Activated B cell treated with CpG ODN at 0.5 μM for 24 hours (primary cell): ENCODE measurements around the gene METTL16. TPM values are rescaled to one million over a fixed set of nuclear protein-coding genes. Genes with fewer than 3 reads are reported as not detected.

Experiments used
- ATAC-seq: fragments of 200-7000 bp; cut with Tn5 transposase; one replicate; pipeline ENCODE4 v1.10.0; 2021; ENCODE audit warnings: low read depth, mild to moderate bottlenecking, moderate library complexity
- CTCF ChIA-PET: fragments of 350-600 bp; sonication (Branson Sonifier 250); formaldehyde crosslinking; loops from one replicate; lab custom pipeline; 2021; ENCODE audit warnings: antibody characterized with exemption; lab: Charles Lee
- POLR2A ChIA-PET: fragments of 350-600 bp; sonication (Branson Sonifier 250); formaldehyde crosslinking; loops from one replicate; lab custom pipeline; 2021; ENCODE audit warnings: antibody characterized with exemption; lab: Charles Lee
- DNase-seq: peaks from one replicate; pipeline ENCODE4 v3.0.0; 2022
- H3K27ac Mint-ChIP-seq: one replicate; pipeline ENCODE4 v1.8.0; 2020; ENCODE audit warnings: mixed read lengths
- H3K27me3 Mint-ChIP-seq: one replicate; pipeline ENCODE4 v1.8.0; 2021; ENCODE audit warnings: mixed read lengths
- H3K36me3 Mint-ChIP-seq: one replicate; pipeline ENCODE4 v1.8.0; 2021; ENCODE audit warnings: low read depth, mixed read lengths
- H3K4me1 Mint-ChIP-seq: one replicate; pipeline ENCODE4 v1.8.0; 2021; ENCODE audit warnings: mixed read lengths
- H3K4me3 Mint-ChIP-seq: one replicate; pipeline ENCODE4 v1.8.0; 2020; ENCODE audit warnings: mild to moderate bottlenecking, mixed read lengths
- H3K9me3 Mint-ChIP-seq: one replicate; pipeline ENCODE4 v1.8.0; 2020; ENCODE audit warnings: mixed read lengths
- intact Hi-C: fragments of 100-400 bp; cut with micrococcal nuclease; formaldehyde crosslinking; loops from one replicate; pipeline ENCODE4 v1.15.1; 2024
- total RNA-seq: library from RNA; stranded (reverse); gene quantifications from 2 replicates; pipeline ENCODE4 v1.2.3, GENCODE V29; 2022
- TF ChIP-seq, protein P1 (sequence below): fragments of 200-600 bp; IDR thresholded peaks from one replicate; pipeline ENCODE4 v1.8.0; 2022; ENCODE audit warnings: antibody characterized with exemption, mild to moderate bottlenecking

The METTL16 gene
- total RNA-seq, 1 donor from 2014 or later: 57.2 TPM

DNA sequence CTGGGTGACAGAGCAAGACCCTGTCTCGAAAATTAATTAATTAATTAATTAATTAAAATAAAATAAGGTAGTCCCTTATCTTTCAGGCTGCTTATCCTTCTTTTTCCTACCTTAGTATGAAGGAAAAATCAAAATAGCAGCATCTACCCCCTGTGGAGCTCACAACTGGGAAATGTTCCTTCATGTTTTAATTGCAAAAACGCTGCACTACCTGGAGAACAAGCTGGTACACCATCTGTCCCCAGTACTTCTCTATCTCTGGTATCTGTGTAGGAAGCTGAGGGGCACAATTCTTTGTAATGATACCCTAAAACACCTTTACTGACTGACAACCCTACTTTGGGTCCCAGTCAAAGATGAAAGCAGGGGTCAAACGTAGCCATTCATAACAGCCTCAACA lies 55.7 kb downstream of the METTL16 start:
- no peak overlapping the region for H3K4me3 Mint-ChIP-seq

DNA sequence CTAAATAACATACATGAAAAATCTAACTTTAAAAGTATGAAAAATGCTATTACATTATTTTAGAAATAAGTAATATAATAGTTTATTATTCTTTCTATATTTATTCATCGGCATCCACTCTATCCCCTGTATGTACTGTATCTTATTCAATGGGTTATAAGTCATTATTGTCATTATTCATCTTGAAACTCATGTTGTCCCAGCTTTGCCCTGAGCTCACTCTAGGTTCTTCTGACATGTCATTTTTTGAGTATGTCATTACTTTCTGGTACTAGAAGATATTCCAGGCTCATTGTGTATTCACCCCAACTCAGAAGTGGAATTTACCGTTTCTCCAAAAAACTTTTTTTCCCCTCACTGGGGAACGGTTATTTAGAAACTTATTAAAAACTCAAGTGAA lies 57.8 kb downstream of the METTL16 start:
- no peak overlapping the region for H3K27ac Mint-ChIP-seq
- peaks cover 5% of the 10 kb centered on the region for H3K4me1 Mint-ChIP-seq
- ChIA-PET CTCF (no interaction called here), POLR2A (no interaction called here)
- intact Hi-C loops: no loop called here
- H3K36me3 Mint-ChIP-seq: peaks cover 52% of the 10 kb centered on the region
- no peak for DNase-seq
- H3K27me3 Mint-ChIP-seq: no peaks in the 10 kb centered on the region
- no peak for ATAC-seq
- no peak overlapping the region for H3K4me3 Mint-ChIP-seq
- no peaks in the 10 kb centered on the region for H3K9me3 Mint-ChIP-seq
- TF ChIP-seq, protein P1, sequence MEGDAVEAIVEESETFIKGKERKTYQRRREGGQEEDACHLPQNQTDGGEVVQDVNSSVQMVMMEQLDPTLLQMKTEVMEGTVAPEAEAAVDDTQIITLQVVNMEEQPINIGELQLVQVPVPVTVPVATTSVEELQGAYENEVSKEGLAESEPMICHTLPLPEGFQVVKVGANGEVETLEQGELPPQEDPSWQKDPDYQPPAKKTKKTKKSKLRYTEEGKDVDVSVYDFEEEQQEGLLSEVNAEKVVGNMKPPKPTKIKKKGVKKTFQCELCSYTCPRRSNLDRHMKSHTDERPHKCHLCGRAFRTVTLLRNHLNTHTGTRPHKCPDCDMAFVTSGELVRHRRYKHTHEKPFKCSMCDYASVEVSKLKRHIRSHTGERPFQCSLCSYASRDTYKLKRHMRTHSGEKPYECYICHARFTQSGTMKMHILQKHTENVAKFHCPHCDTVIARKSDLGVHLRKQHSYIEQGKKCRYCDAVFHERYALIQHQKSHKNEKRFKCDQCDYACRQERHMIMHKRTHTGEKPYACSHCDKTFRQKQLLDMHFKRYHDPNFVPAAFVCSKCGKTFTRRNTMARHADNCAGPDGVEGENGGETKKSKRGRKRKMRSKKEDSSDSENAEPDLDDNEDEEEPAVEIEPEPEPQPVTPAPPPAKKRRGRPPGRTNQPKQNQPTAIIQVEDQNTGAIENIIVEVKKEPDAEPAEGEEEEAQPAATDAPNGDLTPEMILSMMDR: no peak

More for the DNA sequence above, 55.7 kb downstream of the METTL16 start:
- Mint-ChIP-seq H3K4me1 (peaks cover 5% of the 10 kb centered on the region), H3K9me3 (no peaks in the 10 kb centered on the region), H3K27me3 (no peaks in the 10 kb centered on the region), H3K36me3 (peaks cover 57% of the 10 kb centered on the region), H3K27ac (no peak overlapping the region)
- CTCF ChIA-PET: interaction anchor here (1.3 to 1.7 kb wide), 2 partner anchors 40 to 74 kb away, joined by 4 to 5 read pairs; no protein-coding TSS in a partner anchor
- ATAC-seq (no peak), DNase-seq (no peak)
- TF ChIP-seq, protein P1: no peak
- POLR2A ChIA-PET: no interaction called here
- intact Hi-C loops: no loop called here

DNA sequence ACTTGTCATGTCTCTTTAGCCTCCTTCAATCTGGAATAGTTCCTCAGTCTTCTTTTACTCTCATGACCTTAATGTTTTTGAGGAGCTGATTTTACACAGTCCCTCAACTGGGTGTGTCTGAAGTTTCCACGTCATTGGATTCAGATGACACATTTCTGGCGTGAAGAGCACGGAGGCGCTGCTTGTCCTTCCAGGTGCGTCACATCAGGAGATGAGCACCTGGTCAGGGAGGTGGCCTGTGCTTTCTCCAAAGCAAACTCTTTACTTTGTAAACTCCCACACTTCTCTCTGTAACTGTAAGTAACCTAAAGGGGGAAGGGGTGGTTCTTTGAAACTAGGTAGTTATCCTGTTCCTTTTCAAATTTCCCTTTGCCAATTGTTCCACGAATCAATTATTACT lies 58.4 kb downstream of the METTL16 start:
- intact Hi-C loops: no loop called here
- no peak for DNase-seq
- no peak overlapping the region for H3K27ac Mint-ChIP-seq
- no peak for ATAC-seq
- TF ChIP-seq, protein P1: no peak
- H3K4me1 Mint-ChIP-seq: peaks cover 5% of the 10 kb centered on the region
- ChIA-PET CTCF (no interaction called here), POLR2A (no interaction called here)
- H3K36me3 Mint-ChIP-seq: peaks cover 48% of the 10 kb centered on the region
- H3K4me3 Mint-ChIP-seq: no peak overlapping the region
- H3K27me3 Mint-ChIP-seq: no peaks in the 10 kb centered on the region
- H3K9me3 Mint-ChIP-seq: no peaks in the 10 kb centered on the region

DNA sequence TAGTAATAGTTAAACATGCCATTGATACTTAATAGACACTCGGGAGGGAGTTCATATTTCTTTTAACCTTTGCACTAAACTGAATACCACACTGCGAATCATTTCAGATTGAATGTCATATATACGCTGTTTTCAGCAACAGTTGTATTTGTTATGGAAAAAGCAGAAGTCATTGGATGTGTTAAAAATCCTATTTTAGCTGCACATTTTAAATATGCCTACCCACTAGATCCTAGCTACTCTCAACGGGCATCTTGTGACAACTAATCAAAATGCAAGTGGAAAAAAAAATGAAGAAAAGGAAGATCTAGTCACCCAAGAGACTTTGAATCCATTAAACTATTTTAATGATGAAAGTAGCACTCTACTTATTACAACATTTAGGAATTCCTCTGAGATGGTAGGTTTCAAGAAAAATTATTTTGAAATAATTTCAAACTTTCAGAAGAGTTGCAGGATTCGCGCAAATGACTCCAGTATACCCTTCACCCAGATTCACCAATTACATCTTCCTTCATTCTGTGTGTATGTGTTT lies 59.4 kb downstream of the METTL16 start:
- peaks cover 42% of the 10 kb centered on the region for H3K36me3 Mint-ChIP-seq
- no peaks in the 10 kb centered on the region for H3K9me3 Mint-ChIP-seq
- TF ChIP-seq, protein P1: no peak
- intact Hi-C loops: no loop called here
- DNase-seq (no peak), ATAC-seq (no peak)
- no peak overlapping the region for H3K4me3 Mint-ChIP-seq
- no peak overlapping the region for H3K27ac Mint-ChIP-seq
- no peaks in the 10 kb centered on the region for H3K27me3 Mint-ChIP-seq
- peaks cover 5% of the 10 kb centered on the region for H3K4me1 Mint-ChIP-seq
- CTCF ChIA-PET: no interaction called here
- POLR2A ChIA-PET: no interaction called here

DNA sequence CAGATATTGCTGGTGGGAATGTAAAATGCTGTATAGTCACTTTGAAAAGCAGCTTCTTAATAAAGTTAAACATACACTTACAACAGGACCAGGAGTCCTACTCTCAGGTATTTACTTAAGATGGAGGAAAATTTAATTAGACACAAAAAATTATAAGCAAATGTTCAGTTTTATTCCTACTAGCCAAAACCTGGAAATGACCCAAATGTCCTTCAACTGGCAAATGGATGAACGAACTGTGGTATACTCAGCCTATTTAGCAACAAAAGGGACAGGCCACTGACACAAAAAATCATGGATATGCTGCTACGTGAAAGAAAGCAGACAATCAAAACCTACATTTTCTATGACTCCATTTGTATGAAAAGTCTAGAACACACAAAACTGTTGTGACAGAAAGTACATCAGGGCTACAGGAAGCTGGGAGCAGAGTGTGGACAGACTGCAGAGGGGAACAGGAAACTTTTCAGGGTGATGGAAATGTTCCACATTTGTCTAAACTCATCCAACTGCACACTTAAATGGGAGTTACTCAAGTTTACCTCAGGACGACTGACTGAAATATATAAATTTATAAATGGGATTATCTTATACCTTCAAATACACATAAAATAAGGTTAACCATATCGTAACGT lies 61.6 kb downstream of the METTL16 start:
- TF ChIP-seq, protein P1: no peak
- intact Hi-C loops: no loop called here
- Mint-ChIP-seq H3K27me3 (no peaks in the 10 kb centered on the region), H3K4me1 (peaks cover 5% of the 10 kb centered on the region), H3K9me3 (no peaks in the 10 kb centered on the region), H3K27ac (no peak overlapping the region), H3K4me3 (no peak overlapping the region), H3K36me3 (peaks cover 38% of the 10 kb centered on the region)
- CTCF ChIA-PET: interaction anchor here (0.6 kb wide), 1 partner anchor 751 kb away, joined by 4 read pairs; no protein-coding TSS in a partner anchor
- no peak for ATAC-seq
- DNase-seq: no peak
- POLR2A ChIA-PET: no interaction called here
